SK-N-SH treated with all-trans-retinoic acid at 6 μM for 48 hours (cell line): ENCODE results near the gene TTC13.

Source experiments
- ARNTL ChIP-seq: fragments of 450-650 bp; formaldehyde crosslinking; IDR thresholded peaks from 2 replicates; pipeline ENCODE4 v1.5.0; 2020; ENCODE audit warnings: low read depth, mild to moderate bottlenecking, moderate library complexity, borderline replicate concordance
- BACH2 ChIP-seq: fragments of 250-450 bp; sonication (Bioruptor Pico); IDR thresholded peaks from 2 replicates; pipeline ENCODE4 v1.9.0; 2021; ENCODE audit warnings: mild to moderate bottlenecking, borderline replicate concordance
- ISL1 ChIP-seq: fragments of 250-450 bp; sonication (Bioruptor Pico); IDR thresholded peaks from 2 replicates; pipeline ENCODE4 v2.1.2; 2022; ENCODE audit warnings: mild to moderate bottlenecking, moderate library complexity
- TOX ChIP-seq: fragments of 250-450 bp; sonication (Bioruptor Pico); IDR thresholded peaks from 2 replicates; pipeline ENCODE4 v1.8.0; 2021; ENCODE audit warnings: mild to moderate bottlenecking, moderate library complexity, borderline replicate concordance
- TF ChIP-seq, protein P1 (sequence below): fragments of 250-450 bp; sonication (Bioruptor Pico); IDR thresholded peaks from 2 replicates; pipeline ENCODE4 v1.5.0; 2020; ENCODE audit warnings: mild to moderate bottlenecking, moderate library complexity

DNA sequence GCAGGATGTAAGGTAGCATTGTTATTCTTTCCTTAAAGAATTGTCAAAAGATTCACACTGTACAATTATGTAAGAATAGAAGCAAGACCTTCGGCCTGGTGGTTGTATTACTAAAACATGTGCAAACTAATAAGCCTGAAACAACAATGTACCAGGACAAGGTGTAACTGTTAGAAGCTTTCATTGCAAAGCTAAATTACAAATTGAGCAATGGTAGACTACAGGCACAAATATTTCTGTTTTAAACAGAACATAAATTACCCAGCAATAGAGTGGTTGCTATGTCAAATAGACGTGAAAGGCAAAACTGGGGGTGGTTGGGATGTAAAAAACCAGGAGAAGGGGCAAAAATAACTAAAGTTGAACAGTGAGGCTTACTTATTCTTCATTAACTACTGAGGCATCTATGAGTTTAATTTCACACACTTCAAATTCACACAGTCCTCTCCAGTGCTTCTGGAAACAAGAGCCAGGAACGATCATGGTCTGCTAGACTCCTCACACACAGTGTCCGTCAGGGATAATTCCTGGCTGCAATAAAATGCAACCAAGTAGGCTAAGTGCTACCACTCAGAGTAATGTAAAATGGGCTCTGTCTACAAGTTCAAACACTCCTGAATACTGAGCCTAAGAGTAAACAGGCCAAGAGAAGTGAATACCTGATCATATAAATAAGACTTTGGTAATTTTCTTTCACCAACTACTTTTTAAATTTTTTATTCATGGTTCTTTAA is 71.0 kb downstream of the TTC13 start:
- TF ChIP-seq, protein P1, sequence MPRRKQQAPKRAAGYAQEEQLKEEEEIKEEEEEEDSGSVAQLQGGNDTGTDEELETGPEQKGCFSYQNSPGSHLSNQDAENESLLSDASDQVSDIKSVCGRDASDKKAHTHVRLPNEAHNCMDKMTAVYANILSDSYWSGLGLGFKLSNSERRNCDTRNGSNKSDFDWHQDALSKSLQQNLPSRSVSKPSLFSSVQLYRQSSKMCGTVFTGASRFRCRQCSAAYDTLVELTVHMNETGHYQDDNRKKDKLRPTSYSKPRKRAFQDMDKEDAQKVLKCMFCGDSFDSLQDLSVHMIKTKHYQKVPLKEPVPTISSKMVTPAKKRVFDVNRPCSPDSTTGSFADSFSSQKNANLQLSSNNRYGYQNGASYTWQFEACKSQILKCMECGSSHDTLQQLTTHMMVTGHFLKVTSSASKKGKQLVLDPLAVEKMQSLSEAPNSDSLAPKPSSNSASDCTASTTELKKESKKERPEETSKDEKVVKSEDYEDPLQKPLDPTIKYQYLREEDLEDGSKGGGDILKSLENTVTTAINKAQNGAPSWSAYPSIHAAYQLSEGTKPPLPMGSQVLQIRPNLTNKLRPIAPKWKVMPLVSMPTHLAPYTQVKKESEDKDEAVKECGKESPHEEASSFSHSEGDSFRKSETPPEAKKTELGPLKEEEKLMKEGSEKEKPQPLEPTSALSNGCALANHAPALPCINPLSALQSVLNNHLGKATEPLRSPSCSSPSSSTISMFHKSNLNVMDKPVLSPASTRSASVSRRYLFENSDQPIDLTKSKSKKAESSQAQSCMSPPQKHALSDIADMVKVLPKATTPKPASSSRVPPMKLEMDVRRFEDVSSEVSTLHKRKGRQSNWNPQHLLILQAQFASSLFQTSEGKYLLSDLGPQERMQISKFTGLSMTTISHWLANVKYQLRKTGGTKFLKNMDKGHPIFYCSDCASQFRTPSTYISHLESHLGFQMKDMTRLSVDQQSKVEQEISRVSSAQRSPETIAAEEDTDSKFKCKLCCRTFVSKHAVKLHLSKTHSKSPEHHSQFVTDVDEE (CRISPR knock-in tag), result no peak
- TF ChIP-seq TOX (CRISPR knock-in tag) (no peak), ARNTL (CRISPR knock-in tag) (no peak), ISL1 (CRISPR knock-in tag) (no peak), BACH2 (CRISPR knock-in tag) (no peak)
